ENCODE data around the gene MVD. TPM values are rescaled to one million over a fixed set of nuclear protein-coding genes. Genes with fewer than 3 reads are reported as not detected.

The MVD gene
- total RNA-seq, 1 experiment from 2014 or later, result 119 TPM

DNA sequence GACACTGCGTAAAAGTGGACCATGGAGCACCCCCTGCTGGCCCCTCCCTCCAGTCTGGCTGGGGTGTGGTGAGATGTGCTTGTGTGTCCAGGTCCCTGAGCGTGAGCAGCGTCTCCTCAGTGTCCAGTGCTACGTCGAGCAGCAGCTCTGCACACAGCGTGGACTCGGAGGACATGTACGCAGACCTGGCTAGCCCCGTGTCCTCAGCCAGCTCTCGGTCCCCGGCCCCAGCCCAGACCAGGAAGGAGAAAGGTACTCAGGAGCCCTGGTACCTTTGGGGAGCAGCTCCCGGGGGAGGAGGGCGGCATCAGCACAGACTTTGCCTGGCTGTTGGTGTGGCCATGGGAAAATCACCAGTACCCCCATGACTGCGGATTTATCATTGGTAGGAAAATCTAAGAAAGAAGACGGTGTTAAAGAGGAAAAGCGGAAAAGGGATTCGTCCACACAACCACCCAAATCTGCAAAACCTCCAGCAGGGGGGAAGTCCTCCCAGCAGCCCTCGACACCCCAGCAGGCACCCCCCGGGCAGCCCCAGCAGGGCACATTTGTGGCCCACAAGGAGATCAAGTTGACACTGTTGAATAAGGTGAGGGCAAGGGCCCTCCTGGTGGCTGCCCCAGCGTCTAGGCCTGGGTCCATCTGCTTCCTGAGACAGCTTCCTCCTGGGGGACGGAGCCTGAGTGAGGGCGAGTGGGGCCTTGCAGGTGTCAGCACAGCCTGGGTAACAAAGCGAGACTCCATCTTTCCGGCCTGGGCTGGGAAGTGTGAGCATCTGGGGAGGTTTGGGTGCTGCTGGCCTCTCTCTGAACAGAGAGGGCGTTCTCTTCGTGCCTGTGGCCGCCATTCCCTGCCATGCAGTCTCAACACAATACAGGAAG, 35.1 kb downstream of the MVD start:
- H4K20me1 ChIP-seq (ENCODE audit: insufficient read depth), result no peaks in the 10 kb centered on the region
- BruUV-seq (replicated peaks), result no TSS peak
- H3K4me2 ChIP-seq (ENCODE audit: low read length), result no peak overlapping the region
- no peaks in the 10 kb centered on the region for H3K9me3 ChIP-seq (ENCODE audit: control insufficient read depth in 1 of 2, insufficient read depth in 1 of 2, low read depth in 1 of 2, low read length in 2 of 2)
- H3K27me3 ChIP-seq (ENCODE audit: insufficient read depth, low read length), result no peaks in the 10 kb centered on the region
- H3K79me2 ChIP-seq (ENCODE audit: insufficient read depth, low read length), result no peaks in the 10 kb centered on the region
- no peak overlapping the region for H3K4me3 ChIP-seq (replicated peaks in 1 of 2; ENCODE audit: low read depth in 1 of 2, low read length in 2 of 2)
- RAD21 ChIA-PET (ENCODE audit: low non-redundant PET in 1 of 2, low total read pairs in 2 of 2, uncharacterized antibody in 2 of 2, unreplicated experiment in 2 of 2), result no interaction called here
- CTCF ChIA-PET, result interaction anchor here (1.1 kb wide), 1 partner anchor 69 kb away, joined by 4 read pairs; no protein-coding TSS in a partner anchor
- H3K36me3 ChIP-seq (ENCODE audit: control insufficient read depth in 1 of 2, insufficient read depth in 2 of 2, low read length in 2 of 2), result peaks cover 57 to 69% of the 10 kb centered on the region in 2 experiments; a peak in 3 of 4 replicates
- POLR2A ChIA-PET, result no interaction called here
- DNase-seq (ENCODE audit: low read depth, low spot score), result no peak
- H2AFZ ChIP-seq (ENCODE audit: low read depth, low read length, poor library complexity, severe bottlenecking), result no peak overlapping the region
- ATAC-seq, result no peak
- no peaks in the 10 kb centered on the region for H3K4me1 ChIP-seq (ENCODE audit: control insufficient read depth in 1 of 2, insufficient read depth in 2 of 2, low read length in 2 of 2)
- H3K9ac ChIP-seq (ENCODE audit: low read length), result no peak overlapping the region
- no peak overlapping the region for H3K27ac ChIP-seq (ENCODE audit: low read depth, low read length)
- no peaks in the 10 kb centered on the region for H3K9me2 ChIP-seq (ENCODE audit: insufficient read depth)
- intact Hi-C loops (cut with micrococcal nuclease), result no loop called here
- TF ChIP-seq POLR2AphosphoS5 (IDR thresholded peaks at IDR 0.05; ENCODE audit: low read depth, low read length) (no peak), EZH2 (IDR thresholded peaks at IDR 0.05) (no peak), ZFX (IDR thresholded peaks at IDR 0.05) (no peak), EGR1 (IDR thresholded peaks at IDR 0.05; ENCODE audit: low read depth) (no peak), SRF (IDR thresholded peaks at IDR 0.05; ENCODE audit: low read depth) (no peak), RAD21 (IDR thresholded peaks at IDR 0.05; ENCODE audit: low read depth) (no peak), CEBPB (IDR thresholded peaks at IDR 0.05; ENCODE audit: low read depth) (no peak), YY1 (IDR thresholded peaks at IDR 0.05; ENCODE audit: extremely low read depth, insufficient replicate concordance, low read depth, low read length) (no peak), EZH2phosphoT487 (IDR thresholded peaks at IDR 0.05; ENCODE audit: borderline replicate concordance) (no peak)
- TF ChIP-seq, protein P1, sequence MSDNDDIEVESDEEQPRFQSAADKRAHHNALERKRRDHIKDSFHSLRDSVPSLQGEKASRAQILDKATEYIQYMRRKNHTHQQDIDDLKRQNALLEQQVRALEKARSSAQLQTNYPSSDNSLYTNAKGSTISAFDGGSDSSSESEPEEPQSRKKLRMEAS (IDR thresholded peaks at IDR 0.05), result no peak
- TF ChIP-seq, protein P2, sequence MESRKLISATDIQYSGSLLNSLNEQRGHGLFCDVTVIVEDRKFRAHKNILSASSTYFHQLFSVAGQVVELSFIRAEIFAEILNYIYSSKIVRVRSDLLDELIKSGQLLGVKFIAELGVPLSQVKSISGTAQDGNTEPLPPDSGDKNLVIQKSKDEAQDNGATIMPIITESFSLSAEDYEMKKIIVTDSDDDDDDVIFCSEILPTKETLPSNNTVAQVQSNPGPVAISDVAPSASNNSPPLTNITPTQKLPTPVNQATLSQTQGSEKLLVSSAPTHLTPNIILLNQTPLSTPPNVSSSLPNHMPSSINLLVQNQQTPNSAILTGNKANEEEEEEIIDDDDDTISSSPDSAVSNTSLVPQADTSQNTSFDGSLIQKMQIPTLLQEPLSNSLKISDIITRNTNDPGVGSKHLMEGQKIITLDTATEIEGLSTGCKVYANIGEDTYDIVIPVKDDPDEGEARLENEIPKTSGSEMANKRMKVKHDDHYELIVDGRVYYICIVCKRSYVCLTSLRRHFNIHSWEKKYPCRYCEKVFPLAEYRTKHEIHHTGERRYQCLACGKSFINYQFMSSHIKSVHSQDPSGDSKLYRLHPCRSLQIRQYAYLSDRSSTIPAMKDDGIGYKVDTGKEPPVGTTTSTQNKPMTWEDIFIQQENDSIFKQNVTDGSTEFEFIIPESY (IDR thresholded peaks at IDR 0.05; ENCODE audit: extremely low read depth, insufficient replicate concordance, low read length), result no peak
- TF ChIP-seq, protein P3, sequence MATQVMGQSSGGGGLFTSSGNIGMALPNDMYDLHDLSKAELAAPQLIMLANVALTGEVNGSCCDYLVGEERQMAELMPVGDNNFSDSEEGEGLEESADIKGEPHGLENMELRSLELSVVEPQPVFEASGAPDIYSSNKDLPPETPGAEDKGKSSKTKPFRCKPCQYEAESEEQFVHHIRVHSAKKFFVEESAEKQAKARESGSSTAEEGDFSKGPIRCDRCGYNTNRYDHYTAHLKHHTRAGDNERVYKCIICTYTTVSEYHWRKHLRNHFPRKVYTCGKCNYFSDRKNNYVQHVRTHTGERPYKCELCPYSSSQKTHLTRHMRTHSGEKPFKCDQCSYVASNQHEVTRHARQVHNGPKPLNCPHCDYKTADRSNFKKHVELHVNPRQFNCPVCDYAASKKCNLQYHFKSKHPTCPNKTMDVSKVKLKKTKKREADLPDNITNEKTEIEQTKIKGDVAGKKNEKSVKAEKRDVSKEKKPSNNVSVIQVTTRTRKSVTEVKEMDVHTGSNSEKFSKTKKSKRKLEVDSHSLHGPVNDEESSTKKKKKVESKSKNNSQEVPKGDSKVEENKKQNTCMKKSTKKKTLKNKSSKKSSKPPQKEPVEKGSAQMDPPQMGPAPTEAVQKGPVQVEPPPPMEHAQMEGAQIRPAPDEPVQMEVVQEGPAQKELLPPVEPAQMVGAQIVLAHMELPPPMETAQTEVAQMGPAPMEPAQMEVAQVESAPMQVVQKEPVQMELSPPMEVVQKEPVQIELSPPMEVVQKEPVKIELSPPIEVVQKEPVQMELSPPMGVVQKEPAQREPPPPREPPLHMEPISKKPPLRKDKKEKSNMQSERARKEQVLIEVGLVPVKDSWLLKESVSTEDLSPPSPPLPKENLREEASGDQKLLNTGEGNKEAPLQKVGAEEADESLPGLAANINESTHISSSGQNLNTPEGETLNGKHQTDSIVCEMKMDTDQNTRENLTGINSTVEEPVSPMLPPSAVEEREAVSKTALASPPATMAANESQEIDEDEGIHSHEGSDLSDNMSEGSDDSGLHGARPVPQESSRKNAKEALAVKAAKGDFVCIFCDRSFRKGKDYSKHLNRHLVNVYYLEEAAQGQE (IDR thresholded peaks at IDR 0.05; ENCODE audit: low read depth), result no peak
- TF ChIP-seq, protein P4, sequence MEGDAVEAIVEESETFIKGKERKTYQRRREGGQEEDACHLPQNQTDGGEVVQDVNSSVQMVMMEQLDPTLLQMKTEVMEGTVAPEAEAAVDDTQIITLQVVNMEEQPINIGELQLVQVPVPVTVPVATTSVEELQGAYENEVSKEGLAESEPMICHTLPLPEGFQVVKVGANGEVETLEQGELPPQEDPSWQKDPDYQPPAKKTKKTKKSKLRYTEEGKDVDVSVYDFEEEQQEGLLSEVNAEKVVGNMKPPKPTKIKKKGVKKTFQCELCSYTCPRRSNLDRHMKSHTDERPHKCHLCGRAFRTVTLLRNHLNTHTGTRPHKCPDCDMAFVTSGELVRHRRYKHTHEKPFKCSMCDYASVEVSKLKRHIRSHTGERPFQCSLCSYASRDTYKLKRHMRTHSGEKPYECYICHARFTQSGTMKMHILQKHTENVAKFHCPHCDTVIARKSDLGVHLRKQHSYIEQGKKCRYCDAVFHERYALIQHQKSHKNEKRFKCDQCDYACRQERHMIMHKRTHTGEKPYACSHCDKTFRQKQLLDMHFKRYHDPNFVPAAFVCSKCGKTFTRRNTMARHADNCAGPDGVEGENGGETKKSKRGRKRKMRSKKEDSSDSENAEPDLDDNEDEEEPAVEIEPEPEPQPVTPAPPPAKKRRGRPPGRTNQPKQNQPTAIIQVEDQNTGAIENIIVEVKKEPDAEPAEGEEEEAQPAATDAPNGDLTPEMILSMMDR (IDR thresholded peaks at IDR 0.05 in 2 of 3, conservative IDR thresholded peaks at IDR 0.05 in 1 of 3; ENCODE audit: borderline replicate concordance in 1 of 3, insufficient read depth in 1 of 3, low read depth in 2 of 3, low read length in 2 of 3), result no peak
